RWPE2 (cell line): ENCODE results near the gene MORC1.

Experiments used
- ATAC-seq: fragments of 200-7000 bp; cut with Tn5 transposase; 3 replicates; pipeline ENCODE4 v1.9.1; 2021; ENCODE audit warnings: low read depth
- DNase-seq: peaks from one replicate; pipeline ENCODE4 v3.0.0-alpha.2; 2020; ENCODE audit warnings: low spot score
- H3K27ac ChIP-seq: fragments of 450-650 bp; 2 replicates; pipeline ENCODE4 v1.5.1; 2017; ENCODE audit warnings: mild to moderate bottlenecking; ENCODE audit not compliant: poor library complexity, severe bottlenecking
- H3K27me3 ChIP-seq: fragments of 250-450 bp; sonication (Bioruptor Pico); 2 replicates; pipeline ENCODE4 v1.5.1; 2021; ENCODE audit warnings: mild to moderate bottlenecking, moderate library complexity; ENCODE audit not compliant: insufficient read depth, poor library complexity, severe bottlenecking
- H3K36me3 ChIP-seq: fragments of 250-450 bp; sonication (Bioruptor Pico); 2 replicates; pipeline ENCODE4 v1.5.1; 2020; ENCODE audit warnings: low read depth, mild to moderate bottlenecking, moderate library complexity
- H3K4me1 ChIP-seq: fragments of 250-450 bp; sonication (Bioruptor Pico); 2 replicates; pipeline ENCODE4 v1.5.1; 2021; ENCODE audit warnings: mild to moderate bottlenecking, moderate library complexity; ENCODE audit not compliant: insufficient read depth, poor library complexity, severe bottlenecking
- H3K4me3 ChIP-seq: fragments of 250-450 bp; sonication (Bioruptor Pico); 2 replicates; pipeline ENCODE4 v1.5.1; 2021; ENCODE audit warnings: mild to moderate bottlenecking, moderate library complexity; ENCODE audit not compliant: severe bottlenecking
- H3K9me3 ChIP-seq: fragments of 250-450 bp; sonication (Bioruptor Pico); 2 replicates; pipeline ENCODE4 v1.5.1; 2021; ENCODE audit warnings: mild to moderate bottlenecking, moderate library complexity; ENCODE audit not compliant: severe bottlenecking
- TF ChIP-seq, protein P1 (sequence below): fragments of 450-650 bp; IDR thresholded peaks from one replicate; pipeline ENCODE4 v1.5.1; 2017; ENCODE audit warnings: mild to moderate bottlenecking, moderate library complexity; ENCODE audit not compliant: poor library complexity, severe bottlenecking

MORC1 gene

DNA sequence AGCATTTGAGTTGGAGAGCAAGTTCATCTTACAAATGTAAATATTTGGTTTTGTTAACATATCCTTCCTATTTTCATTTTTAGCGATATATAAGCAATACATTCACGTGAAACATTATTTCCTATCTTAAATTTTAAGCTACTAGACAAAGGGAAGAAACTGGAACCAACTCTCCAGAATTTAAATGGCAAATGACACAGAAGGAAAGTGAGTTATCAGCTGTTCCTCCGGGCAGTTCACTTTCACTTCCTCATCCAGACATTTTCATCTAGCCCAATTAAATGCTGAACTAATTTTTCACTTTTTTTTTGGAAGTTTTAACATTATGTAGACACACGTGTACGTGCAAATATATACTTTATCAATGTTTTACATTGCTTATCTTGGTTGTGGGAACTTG is 58.7 kb downstream of the MORC1 start:
- no peaks in the 10 kb centered on the region for H3K36me3 ChIP-seq
- no peak for ATAC-seq
- H3K9me3 ChIP-seq, result no peaks in the 10 kb centered on the region
- TF ChIP-seq, protein P1, sequence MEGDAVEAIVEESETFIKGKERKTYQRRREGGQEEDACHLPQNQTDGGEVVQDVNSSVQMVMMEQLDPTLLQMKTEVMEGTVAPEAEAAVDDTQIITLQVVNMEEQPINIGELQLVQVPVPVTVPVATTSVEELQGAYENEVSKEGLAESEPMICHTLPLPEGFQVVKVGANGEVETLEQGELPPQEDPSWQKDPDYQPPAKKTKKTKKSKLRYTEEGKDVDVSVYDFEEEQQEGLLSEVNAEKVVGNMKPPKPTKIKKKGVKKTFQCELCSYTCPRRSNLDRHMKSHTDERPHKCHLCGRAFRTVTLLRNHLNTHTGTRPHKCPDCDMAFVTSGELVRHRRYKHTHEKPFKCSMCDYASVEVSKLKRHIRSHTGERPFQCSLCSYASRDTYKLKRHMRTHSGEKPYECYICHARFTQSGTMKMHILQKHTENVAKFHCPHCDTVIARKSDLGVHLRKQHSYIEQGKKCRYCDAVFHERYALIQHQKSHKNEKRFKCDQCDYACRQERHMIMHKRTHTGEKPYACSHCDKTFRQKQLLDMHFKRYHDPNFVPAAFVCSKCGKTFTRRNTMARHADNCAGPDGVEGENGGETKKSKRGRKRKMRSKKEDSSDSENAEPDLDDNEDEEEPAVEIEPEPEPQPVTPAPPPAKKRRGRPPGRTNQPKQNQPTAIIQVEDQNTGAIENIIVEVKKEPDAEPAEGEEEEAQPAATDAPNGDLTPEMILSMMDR, result no peak
- H3K4me1 ChIP-seq, result no peaks in the 10 kb centered on the region
- peaks cover 18% of the 10 kb centered on the region for H3K27me3 ChIP-seq
- DNase-seq, result no peak
- H3K4me3 ChIP-seq, result no peak overlapping the region
- H3K27ac ChIP-seq, result no peak overlapping the region

GRCh38 chr3:109057616-109058015 is 60.3 kb downstream of the MORC1 start:
- Histone ChIP-seq H3K27ac (no peak overlapping the region), H3K9me3 (no peaks in the 10 kb centered on the region), H3K27me3 (peaks cover 18% of the 10 kb centered on the region), H3K4me3 (no peak overlapping the region), H3K36me3 (no peaks in the 10 kb centered on the region), H3K4me1 (no peaks in the 10 kb centered on the region)
- TF ChIP-seq, protein P1, result no peak
- DNase-seq (no peak), ATAC-seq (no peak)

- Histone ChIP-seq H3K36me3 (no peaks in the 10 kb centered on the region), H3K4me3 (no peak overlapping the region), H3K27ac (no peak overlapping the region), H3K9me3 (no peaks in the 10 kb centered on the region), H3K4me1 (no peaks in the 10 kb centered on the region), H3K27me3 (peaks cover 18% of the 10 kb centered on the region)
- DNase-seq, result no peak
- ATAC-seq, result no peak
- TF ChIP-seq, protein P1, result no peak
These were observed 60.9 kb downstream of the MORC1 start for GRCh38 chr3:109057056-109057455.

- Histone ChIP-seq H3K27ac (no peak overlapping the region), H3K9me3 (no peaks in the 10 kb centered on the region), H3K4me1 (no peaks in the 10 kb centered on the region), H3K36me3 (no peaks in the 10 kb centered on the region), H3K27me3 (no peaks in the 10 kb centered on the region), H3K4me3 (no peak overlapping the region)
- DNase-seq, result no peak
- TF ChIP-seq, protein P1, result peak; percentile 71
- ATAC-seq, result no peak
These were observed 67.3 kb downstream of the MORC1 start for GRCh38 chr3:109050591-109051167.

DNA sequence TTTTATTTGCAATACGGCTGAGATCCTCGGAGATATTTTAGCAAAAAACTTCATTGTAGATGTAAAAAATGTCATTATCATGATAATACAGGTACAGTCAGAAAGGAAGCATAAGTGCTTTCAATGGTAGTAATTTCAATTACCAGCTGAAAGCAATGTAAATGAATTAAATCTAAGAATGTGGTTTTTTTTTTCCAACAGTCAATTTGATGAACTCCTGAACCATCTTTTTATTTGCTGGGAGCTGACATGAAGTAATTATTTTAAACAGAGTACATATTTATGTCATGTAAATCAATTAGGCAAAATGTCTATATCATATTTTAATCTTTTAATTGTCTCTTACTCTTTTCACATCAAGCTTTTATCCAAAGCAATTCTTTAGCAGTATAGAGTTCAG is 70.6 kb downstream of the MORC1 start:
- Histone ChIP-seq H3K27ac (no peak overlapping the region), H3K9me3 (no peaks in the 10 kb centered on the region), H3K27me3 (no peaks in the 10 kb centered on the region), H3K4me1 (no peaks in the 10 kb centered on the region), H3K4me3 (no peak overlapping the region), H3K36me3 (no peaks in the 10 kb centered on the region)
- TF ChIP-seq, protein P1, result no peak
- ATAC-seq (no peak), DNase-seq (no peak)
